Hepatocyte (in vitro differentiated cells): ENCODE data around the gene NR1D2.

Source experiments
- EZH2phosphoT487 ChIP-seq: fragments of 200-600 bp; sonication (generic); IDR thresholded peaks from one replicate; pipeline ENCODE4 v1.6.1; 2018; ENCODE audit warnings: antibody characterized with exemption, mild to moderate bottlenecking, low read depth, moderate library complexity; ENCODE audit not compliant: unreplicated experiment, severe bottlenecking
- TF ChIP-seq, protein P1 (sequence below): fragments of 200-600 bp; sonication (generic); IDR thresholded peaks from 2 replicates; pipeline ENCODE4 v1.5.1; 2016; ENCODE audit warnings: antibody characterized with exemption, mild to moderate bottlenecking; ENCODE audit not compliant: poor library complexity

DNA sequence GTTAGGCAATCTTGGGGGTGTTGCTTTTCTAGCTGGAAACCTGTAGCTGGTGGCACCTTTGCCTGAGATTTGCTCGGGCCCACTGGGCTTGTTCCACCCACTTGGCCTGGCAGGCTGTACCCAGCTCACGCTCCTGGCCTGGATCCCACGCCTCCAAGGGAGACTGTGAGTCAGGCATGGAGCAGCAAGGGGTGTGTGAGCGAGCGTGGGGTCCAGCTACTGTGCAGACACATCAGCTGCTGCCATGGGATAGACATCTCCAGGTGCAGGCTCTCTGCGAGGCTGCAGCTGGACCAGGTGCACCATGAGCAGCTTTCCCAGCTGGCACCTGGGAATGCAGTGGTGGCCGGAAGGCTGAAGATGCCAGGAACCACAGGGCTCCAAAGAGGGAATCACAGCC, 36.0 kb downstream of the NR1D2 start:
- TF ChIP-seq, protein P1, sequence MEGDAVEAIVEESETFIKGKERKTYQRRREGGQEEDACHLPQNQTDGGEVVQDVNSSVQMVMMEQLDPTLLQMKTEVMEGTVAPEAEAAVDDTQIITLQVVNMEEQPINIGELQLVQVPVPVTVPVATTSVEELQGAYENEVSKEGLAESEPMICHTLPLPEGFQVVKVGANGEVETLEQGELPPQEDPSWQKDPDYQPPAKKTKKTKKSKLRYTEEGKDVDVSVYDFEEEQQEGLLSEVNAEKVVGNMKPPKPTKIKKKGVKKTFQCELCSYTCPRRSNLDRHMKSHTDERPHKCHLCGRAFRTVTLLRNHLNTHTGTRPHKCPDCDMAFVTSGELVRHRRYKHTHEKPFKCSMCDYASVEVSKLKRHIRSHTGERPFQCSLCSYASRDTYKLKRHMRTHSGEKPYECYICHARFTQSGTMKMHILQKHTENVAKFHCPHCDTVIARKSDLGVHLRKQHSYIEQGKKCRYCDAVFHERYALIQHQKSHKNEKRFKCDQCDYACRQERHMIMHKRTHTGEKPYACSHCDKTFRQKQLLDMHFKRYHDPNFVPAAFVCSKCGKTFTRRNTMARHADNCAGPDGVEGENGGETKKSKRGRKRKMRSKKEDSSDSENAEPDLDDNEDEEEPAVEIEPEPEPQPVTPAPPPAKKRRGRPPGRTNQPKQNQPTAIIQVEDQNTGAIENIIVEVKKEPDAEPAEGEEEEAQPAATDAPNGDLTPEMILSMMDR = no peak
- no peak for TF ChIP-seq EZH2phosphoT487
